T47D (cell line): Measurements from ENCODE around the gene TMEM219.
"Not testable (repeated sequence)": the region's sequence is repeated elsewhere in the genome, so short reads cannot be mapped to it uniquely, and the experiment has no call there.

Experiments used
- DNase-seq, 2 experiments: peaks; one replicate each; pipeline versions ENCODE4 v3.0.0 to v3.0.0-alpha.2; 2011 to 2012; ENCODE audit warnings: low read depth in 1 of 2, low spot score in 1 of 2
- JUND ChIP-seq: IDR thresholded peaks from 2 replicates; pipeline ENCODE4 v1.6.1; 2012; ENCODE audit warnings: low read depth
- in situ Hi-C: cut with HindIII; loops from 2 replicates; pipeline ENCODE4 v1.10.0; 2016; ENCODE audit warnings: low sequenced_read_pairs, low pct_unique_long_range_greater_than_20kb

TMEM219 gene

DNA sequence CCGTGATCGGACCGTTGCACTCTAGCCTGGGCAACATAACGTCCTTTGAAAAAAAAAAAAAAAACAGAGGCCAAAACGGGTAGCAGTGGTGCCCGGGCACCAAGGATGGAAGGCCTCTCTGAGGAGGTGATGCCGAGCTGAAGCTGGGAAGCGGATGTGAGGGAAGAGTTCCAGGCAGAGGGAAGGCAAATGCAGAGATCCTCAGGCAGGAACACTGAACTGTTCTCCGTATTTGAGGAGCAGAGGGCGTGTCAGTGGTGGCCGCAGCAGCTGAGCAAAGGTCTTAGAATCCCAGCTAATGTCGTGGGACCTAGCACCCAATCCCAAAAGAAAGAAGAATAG, 35.2 kb upstream of the TMEM219 start:
- in situ Hi-C loops = no loop called here
- TF ChIP-seq JUND = no peak
- DNase-seq = peak; percentile 33 to 37

- TF ChIP-seq JUND = no peak
- in situ Hi-C loops = no loop called here
- no peak for DNase-seq
These were observed 34.6 kb upstream of the TMEM219 start for GRCh38 chr16:29927070-29927905.

DNA sequence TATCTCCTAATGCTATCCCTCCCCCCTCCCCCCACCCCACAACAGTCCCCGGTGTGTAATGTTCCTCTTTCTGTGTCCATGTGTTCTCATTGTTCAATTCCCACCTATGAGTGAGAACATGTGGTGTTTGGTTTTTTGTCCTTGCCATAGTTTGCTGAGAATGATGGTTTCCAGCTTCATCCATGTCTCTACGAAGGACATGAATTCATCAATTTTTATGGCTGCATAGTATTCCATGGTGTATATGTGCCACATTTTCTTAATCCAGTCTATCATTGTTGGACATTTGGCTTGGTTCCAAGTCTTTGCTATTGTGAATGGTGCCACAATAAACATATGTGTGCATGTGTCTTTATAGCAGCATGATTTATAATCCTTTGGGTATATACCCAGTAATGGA, 30.1 kb upstream of the TMEM219 start:
- in situ Hi-C loops, DNase-seq: not testable (repeated sequence)

DNA sequence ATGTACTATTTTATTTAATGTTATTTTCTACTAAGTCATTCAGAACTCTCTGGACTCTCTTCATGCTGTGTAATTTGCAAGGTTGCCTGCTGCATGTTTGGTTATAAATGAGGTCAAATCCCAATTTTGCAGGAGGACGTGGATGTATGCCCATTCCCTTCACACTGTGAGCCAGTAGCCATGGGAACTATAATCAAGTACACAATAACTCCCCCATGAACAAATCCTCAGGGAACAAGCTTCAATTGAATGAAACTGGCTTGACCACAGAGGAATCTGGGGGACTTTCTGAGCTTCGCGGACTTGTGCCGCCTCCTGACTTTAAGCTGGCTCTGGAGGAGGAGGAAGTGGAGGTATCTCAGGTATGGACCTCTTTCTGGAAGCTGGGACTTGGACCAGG, 21.2 kb upstream of the TMEM219 start:
- in situ Hi-C loops = no loop called here
- no peak for TF ChIP-seq JUND
- no peak for DNase-seq

DNA sequence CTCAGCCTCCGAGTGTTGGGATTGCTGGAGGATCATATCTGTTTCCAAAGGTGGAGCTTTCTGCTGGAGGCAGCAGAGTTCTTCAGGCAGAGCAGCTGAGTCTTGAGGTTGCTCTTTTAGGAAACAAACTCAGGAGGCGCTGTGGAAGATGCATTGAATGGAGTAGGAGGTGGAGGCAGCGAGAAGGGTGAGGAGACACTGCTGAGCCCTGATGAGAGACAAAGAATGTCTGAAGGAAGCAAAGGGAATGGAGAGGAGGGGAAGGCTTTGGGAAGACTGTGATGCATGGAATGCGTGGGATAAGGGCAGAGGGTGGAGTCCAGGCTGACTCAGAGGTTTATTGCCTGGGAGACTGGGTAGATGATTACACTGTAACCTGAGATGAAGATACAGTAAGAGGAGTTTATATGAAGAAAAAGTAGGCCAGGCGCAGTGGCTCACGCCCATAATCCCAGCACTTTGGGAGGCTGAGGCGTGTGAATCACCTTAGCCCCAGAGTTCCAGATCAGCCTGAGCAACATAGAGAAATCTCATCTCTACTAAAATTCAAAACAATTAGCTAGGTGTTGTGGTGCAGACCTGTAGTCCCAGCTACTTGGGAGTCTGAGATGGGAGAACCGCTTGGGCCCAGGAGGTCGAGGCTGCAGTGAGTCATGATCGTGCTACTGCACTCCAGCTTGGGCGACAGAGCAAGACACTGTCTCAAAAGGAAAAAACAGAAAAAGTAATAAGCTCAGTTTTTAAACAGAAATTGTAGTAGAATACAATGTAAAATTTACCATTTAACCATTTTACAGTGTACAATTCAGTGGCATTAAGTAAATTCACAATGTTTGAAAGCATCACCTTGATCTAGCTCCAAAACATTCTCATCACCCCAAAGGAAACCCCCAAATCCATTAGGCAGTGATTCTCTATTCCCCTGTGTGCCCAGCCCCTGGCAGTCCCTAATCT, 17.8 kb upstream of the TMEM219 start:
- in situ Hi-C loops = no loop called here
- DNase-seq = peak in 1 of 2 experiments; percentile 89
- TF ChIP-seq JUND = no peak

DNA sequence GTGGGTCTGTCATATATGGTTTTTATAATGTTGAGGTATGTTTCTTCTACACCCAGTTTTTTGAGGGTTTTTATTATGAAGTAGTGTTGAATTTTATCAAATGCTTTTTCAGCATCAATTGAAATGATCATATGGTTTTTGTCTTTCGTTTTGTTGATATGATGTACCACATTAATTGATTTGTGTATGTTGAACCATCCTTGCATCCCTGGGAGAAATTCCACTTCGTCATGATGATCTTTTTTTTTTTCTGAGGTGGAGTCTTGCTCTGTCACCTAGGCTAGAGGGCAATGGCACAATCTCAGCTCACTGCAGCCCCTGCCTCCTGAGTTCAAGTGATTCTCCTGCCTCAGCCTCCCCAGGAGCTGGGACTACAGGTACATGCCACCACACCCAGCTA, 14.0 kb upstream of the TMEM219 start:
- in situ Hi-C loops = no loop called here
- DNase-seq = no peak
- TF ChIP-seq JUND = no peak

GRCh38 chr16:29950806-29951461, 10.9 kb upstream of the TMEM219 start:
- no peak for TF ChIP-seq JUND
- no peak for DNase-seq
- in situ Hi-C loops = no loop called here

DNA sequence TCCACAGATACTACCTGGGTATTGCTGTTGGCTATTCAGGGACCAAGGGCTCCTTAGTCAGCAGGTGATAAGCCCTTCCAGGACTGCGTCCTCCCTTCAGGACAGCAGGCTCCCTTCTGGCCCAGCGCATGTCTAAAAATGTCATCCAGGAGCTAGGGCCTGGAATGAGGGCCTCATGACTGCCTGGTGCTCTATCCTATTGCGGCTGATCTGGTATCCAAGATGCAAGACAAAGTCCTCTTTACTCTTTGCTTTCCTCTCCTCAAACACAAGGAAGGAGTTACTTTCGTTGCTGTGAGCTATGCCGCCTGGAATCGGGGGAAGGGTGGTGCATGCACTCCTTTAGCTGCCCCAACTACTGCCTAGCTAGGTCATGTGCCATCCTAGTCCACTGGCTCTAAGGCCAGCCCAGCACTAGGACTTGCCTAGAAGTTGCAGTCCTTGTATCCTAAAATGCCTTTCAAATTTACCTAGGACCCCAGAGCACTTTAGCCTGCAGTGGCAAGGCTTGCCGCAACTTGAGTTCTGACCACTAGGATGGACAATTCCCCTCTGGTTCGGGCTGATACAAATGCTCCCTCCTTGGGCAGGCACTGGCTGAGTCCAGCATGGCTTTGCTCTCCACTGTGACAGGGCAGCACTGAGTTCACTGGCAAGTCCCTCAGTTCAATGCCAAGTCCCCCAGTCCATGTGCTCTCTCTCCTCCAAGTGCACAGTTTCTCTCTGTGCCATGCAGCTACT, 10.1 kb upstream of the TMEM219 start:
- in situ Hi-C loops = no loop called here
- no peak for DNase-seq
- no peak for TF ChIP-seq JUND

GRCh38 chr16:29958756-29959155, 3.1 kb upstream of the TMEM219 start:
- TF ChIP-seq JUND = no peak
- DNase-seq = no peak
- in situ Hi-C loops = no loop called here

GRCh38 chr16:29959293-29959692, 2.6 kb upstream of the TMEM219 start:
- no peak for TF ChIP-seq JUND
- DNase-seq = no peak
- in situ Hi-C loops = no loop called here

GRCh38 chr16:29959821-29960220, 2.1 kb upstream of the TMEM219 start:
- DNase-seq, in situ Hi-C loops: not testable (repeated sequence)

DNA sequence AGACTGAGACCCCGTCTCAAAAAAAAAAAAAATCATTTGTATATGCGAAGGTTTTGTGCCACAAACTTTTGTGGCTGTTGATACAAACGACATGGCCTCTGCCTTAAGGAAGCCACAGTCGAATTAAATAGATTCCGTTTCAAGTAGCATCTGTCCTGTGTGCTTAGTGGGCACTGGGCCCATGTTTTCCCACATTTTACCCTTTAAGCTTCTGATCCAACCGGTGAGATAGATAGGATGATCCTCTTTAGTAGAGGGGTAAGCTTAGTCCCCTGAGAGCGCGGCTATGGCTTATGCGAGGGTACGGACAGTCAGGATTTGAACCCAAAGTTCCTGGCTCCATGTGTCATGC, 776 bp upstream of the TMEM219 start:
- DNase-seq = no peak
- in situ Hi-C loops = no loop called here
- no peak for TF ChIP-seq JUND
